Measurements from ENCODE around the gene VPS8.
"Not testable (repeated sequence)": the region's sequence is repeated elsewhere in the genome, so short reads cannot be mapped to it uniquely, and the experiment has no call there.

Gene VPS8

GRCh38 chr3:185009650-185010049 lies 197.7 kb downstream of the VPS8 start:
- DNase-seq = no peak

DNA sequence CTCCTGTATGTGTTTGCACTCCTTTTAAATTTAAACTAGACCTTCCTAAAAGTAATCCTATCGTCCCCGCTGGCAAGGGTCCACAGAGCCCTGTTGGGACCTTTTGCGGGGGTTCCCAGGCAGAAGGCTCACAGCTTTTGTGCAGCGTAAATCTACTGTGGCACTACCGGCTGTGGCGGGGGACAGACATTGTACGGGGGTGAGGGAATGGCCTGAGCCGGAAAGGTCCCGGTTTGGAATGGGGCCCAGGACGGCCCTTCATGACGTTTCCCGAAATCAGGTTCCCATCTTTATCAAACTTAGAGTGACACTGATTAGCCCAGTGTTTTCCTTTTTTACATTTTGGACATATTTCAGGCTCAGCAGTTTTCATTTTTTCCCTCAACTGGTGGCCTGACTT lies 205.6 kb downstream of the VPS8 start:
- DNase-seq = not testable (repeated sequence)

GRCh38 chr3:185017996-185018395 lies 206.0 kb downstream of the VPS8 start:
- DNase-seq = not testable (repeated sequence)

- DNase-seq = no peak
These were observed 209.3 kb downstream of the VPS8 start for GRCh38 chr3:185021256-185021655.

GRCh38 chr3:185024406-185024805 lies 212.4 kb downstream of the VPS8 start:
- DNase-seq = no peak

DNA sequence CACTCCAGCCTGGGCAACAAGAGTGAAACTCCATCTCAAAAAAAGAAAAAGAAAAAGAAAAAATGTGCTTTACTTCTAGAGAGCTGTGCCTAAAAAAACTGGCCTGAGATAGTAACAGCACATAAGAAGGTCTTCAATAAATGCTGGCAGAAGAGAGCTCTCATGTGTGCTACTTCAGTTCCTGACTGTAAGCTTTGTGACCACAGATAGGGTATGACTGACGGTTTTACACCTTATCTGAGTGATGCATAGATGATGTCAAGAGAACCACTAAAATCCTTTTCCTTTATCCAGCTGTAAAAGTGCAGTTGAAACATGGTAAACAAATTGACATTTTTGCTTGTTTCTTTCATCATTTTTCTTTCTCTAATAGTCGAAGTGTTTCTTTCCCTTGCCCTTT lies 213.0 kb downstream of the VPS8 start:
- DNase-seq = no peak

DNA sequence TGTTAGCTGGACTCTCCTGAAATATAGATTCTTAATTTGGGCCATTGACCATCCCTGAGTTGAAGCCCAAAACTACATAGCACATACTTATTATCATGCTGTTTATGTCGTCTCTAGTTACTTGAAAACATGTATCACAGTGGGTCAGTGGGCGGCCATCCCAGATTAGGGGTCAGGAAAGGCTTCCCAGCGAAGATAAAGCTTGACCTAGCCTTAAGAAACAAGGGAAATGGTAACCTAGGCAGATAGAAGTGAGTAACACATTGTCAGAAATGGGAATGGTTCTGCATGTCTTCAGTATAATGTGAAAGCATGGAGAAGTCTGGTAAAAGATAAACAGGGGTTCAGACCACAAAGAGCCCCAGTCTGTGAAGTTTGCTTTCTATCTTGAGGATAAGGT lies 216.2 kb downstream of the VPS8 start:
- DNase-seq = no peak

DNA sequence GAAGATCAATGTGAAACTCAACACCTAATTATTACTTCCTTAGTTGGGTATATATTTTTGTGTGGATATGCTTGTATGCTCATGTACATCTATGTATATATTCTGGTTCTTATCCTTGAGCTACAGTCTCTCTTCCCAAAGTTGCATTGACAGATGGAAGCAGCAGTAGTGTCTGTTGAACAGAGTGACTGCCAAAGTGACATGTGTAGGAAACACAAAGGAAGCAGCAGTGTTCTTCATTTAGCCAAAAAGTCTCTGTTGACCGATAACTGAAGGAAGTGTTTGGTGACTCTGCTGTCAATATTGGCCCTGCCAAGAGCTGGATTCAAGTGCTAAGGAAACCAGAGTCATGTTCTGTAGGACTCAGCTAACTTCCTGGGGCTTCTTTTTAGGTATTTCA lies 217.1 kb downstream of the VPS8 start:
- no peak for DNase-seq

DNA sequence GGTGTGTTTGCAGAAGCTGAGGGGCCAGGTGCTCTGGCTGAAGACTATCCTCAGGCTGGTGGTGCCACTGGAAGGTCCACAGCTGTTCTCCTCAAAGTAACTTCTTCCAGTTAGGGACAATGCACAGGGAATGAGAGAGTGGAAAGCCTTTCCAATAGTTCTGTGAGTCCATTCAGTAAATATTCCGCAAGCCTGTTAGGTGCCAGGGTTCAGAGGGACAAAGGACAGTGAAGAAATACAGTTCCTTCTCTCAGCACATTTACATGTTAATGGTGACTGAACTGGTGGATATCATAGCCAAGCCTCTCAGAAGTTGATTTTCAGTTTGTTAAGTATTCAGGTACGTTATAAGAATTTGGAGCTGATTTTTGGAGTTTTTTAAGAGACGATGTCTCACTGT lies 218.4 kb downstream of the VPS8 start:
- DNase-seq = no peak

DNA sequence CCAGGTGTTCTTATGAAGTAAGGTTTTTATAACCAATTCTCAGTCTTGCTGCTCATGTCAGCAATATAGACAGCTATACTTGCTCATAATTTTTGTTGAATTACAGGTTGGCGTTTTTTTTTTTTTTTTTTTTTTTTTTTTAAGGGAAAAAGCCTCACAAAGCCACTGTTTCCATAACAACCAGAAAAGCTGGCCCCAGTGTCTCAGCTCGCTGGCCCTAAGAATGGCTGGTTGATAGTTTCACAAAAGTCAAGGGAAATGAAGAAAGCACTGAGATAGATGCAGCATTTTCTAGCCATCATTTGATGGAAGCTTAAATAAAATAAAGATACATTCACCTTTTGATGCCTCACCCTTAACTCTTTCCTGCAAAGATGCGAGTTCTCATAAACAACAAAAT lies 219.0 kb downstream of the VPS8 start:
- DNase-seq = no peak

DNA sequence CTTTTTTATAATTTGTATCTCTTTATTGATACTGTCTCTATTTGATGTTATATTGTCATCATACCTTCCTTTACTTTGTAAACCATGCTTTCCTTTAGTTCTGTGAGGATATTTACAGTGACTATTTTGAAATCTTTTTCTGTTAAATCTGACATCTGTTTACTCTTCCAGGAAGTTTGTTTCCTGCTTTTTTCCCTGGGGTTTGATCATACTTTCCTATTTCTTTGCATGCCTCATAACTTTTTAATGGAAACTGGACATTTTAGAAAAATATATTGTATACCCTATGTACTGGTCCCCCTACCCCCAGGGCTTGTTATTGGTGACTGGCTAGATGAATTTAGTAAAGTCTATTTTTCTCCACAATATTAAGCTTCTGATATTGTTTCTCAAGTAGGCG lies 225.8 kb downstream of the VPS8 start:
- no peak for DNase-seq

- DNase-seq = no peak
These were observed 228.5 kb downstream of the VPS8 start for GRCh38 chr3:185040425-185040824.

DNA sequence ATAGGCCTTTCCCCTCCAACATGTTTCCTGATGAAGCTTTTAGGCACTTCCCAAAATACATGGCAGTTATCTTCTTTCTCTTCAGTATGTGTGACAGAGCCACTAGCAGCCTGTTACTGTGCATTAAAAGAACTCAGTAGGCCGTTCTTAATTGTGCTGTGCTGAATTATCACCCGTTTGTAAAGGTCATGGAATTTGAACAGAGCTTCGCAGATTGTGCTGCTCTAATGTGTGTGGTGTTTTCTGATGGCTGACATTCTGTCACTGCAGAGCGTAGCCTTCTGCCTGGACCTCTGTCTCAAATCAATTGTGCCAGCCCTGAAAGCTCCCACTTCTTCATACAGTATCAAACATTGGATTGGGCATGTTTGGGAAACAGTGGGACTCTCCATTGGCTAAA lies 229.6 kb downstream of the VPS8 start:
- no peak for DNase-seq

- no peak for DNase-seq
These were observed 230.5 kb downstream of the VPS8 start for GRCh38 chr3:185042312-185043050.

DNA sequence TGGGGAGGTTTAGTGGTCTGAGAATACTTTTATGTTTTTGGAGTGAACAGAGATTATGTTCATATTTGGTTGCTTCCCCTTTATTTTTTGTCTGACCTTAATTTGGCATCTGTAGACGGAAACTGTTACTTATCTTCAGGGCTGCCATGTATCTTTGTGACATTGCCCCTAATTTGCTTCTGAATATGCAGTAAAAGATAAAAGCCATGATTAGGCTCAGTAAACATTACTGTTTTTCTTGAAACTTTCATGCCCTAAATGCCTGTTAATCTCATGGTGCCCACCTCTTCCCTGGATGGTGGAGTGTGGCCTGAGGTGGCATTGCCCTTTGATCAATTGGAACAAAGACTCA lies 234.2 kb downstream of the VPS8 start:
- no peak for DNase-seq

GRCh38 chr3:185046603-185047002 lies 234.6 kb downstream of the VPS8 start:
- no peak for DNase-seq

GRCh38 chr3:185049710-185050109 lies 237.7 kb downstream of the VPS8 start:
- no peak for DNase-seq

DNA sequence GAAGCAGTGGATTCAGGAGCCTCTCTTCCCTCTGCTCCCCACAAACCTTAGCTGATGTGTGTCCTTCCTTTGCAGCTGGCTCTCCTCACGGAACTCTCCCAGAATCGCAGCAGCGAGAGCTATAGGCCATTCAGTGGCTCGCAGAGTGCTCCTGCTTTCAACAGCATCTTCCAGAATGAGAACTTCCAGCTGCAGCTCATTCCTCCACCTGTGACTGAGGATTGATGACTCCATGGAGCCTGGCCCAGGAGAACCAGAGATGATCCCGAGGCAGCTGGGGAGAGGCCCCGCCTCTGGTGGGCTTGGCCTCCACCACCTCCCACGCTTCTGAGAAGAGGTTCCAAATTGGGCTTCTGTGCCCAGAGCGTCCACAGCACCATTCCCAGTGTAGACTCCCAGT lies 239.8 kb downstream of the VPS8 start:
- DNase-seq = no peak

GRCh38 chr3:185052631-185053030 lies 240.7 kb downstream of the VPS8 start:
- no peak for DNase-seq

GRCh38 chr3:185056908-185057307 lies 244.9 kb downstream of the VPS8 start:
- no peak for DNase-seq

DNA sequence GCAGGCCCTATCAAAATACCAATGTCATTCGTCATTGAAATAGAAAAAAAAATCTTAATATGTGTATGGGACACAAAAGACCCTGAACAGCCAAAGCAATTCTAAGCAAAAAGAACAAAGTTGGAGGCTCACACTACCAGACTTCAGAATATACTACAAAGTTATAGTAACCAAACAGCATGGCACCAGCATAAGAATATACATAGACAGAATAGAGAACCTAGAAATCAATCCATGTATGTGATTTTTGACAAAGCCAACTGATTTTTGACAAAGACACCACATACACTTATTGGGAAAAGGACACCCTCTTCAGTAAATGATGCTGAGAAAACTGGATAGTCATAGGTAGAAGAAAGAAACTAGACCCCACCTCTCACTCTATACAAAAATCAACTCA lies 245.9 kb downstream of the VPS8 start:
- no peak for DNase-seq

DNA sequence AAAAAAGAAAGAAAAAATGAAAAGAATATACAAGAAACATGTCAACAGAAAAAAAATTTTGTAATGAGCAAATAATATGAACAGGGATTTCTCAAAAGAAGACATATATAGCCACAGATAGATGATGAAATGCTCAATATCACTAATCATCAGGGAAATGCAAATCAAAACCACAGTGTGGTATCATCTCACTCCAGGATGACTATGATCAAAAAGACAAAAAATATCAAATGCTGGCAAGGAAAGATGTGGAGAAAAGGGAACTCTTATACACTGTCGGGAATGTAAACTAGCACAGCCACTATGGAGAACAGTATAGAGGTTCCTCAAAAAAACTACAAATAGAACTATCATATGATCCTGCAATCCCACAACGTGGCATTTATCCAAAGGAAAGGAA lies 246.8 kb downstream of the VPS8 start:
- no peak for DNase-seq

DNA sequence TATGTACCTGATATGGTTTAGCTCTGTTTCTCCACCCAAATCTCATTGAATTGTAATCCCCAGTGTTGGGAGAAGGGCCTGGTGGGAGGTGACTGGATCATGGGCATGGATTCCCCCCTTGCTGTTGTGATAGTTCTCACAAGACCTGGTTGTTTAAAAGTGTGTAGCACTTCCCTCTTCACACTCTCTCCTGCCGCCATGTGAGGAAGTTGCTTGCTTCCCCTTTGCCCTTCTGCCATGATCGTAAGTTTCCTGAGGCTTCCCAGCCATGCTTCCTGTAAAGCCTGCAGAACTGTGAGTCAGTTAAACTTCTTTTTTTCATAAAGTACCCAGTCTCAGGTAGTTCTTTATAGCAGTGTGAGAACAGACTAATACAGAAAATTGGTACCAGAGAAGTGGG lies 247.8 kb downstream of the VPS8 start:
- DNase-seq = no peak

DNA sequence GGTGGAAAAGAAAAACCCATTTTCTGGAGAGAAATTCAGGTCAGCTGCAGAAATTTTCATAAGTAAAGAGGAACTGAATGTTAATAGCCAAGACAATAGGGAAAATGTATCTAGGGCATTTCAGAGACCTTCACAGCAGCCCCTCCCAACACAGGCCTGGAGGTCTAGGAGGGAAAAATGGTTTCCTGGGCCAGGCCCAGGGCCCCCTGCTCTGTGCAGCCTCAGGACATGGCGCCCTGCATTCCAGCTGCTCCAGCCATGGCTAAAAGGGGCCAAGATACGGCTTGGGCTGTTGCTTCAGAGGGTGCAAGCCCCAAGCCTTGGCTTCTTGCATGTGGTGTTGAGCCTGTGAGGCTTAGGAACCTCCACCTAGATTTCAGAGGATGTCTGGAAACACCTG lies 248.7 kb downstream of the VPS8 start:
- no peak for DNase-seq

- no peak for DNase-seq
These were observed 250.2 kb downstream of the VPS8 start for GRCh38 chr3:185062191-185062590.

DNA sequence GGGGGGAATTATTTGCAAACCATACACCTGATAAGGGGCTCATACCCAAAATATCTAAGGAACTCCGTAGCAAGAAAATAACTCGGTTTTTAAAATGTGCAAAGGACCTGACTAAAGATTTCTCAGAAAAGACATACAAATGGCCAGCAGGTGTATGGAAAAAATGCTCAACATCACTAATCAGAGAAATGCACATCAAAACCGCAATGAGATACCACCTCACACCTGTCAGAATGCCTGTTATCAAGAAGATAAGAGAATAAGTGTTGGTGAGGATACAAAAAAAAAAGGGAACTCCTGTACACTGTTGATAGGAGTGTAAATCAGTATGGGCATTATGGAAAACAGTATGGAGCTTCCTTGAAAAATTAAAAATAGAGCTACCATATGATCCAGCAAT lies 251.5 kb downstream of the VPS8 start:
- DNase-seq = no peak

Data from NCI-H1417 treated with DMSO at 0.1 percent for 48 hours (cell line).